Glutamatergic neuron (in vitro differentiated cells): Measurements from ENCODE around the gene BRF1. TPM values are rescaled to one million over a fixed set of nuclear protein-coding genes. Genes with fewer than 3 reads are reported as not detected.
A peak's percentile ranks its signal among the peaks of the same experiment; 100 is the strongest.

Experiments used
- DNase-seq: peaks from one replicate; pipeline ENCODE4 v3.0.0; 2022
- H3K27ac Mint-ChIP-seq: one replicate; pipeline ENCODE4 v1.8.0; 2020; ENCODE audit warnings: mild to moderate bottlenecking, mixed read lengths, inconsistent platforms; ENCODE audit not compliant: unreplicated experiment
- H3K27me3 Mint-ChIP-seq: one replicate; pipeline ENCODE4 v1.8.0; 2020; ENCODE audit warnings: mild to moderate bottlenecking, moderate library complexity, mixed read lengths, inconsistent platforms; ENCODE audit not compliant: unreplicated experiment
- H3K36me3 Mint-ChIP-seq: one replicate; pipeline ENCODE4 v1.8.0; 2020; ENCODE audit warnings: mild to moderate bottlenecking, mixed read lengths, inconsistent platforms; ENCODE audit not compliant: unreplicated experiment
- H3K4me1 Mint-ChIP-seq: one replicate; pipeline ENCODE4 v1.8.0; 2020; ENCODE audit warnings: mild to moderate bottlenecking, low read depth, mixed read lengths, inconsistent platforms; ENCODE audit not compliant: unreplicated experiment
- H3K4me3 Mint-ChIP-seq: one replicate; pipeline ENCODE4 v1.8.0; 2020; ENCODE audit warnings: mild to moderate bottlenecking, mixed read lengths, inconsistent platforms; ENCODE audit not compliant: unreplicated experiment
- H3K9me3 Mint-ChIP-seq: one replicate; pipeline ENCODE4 v1.8.0; 2020; ENCODE audit warnings: mild to moderate bottlenecking, moderate library complexity, mixed read lengths, inconsistent platforms; ENCODE audit not compliant: unreplicated experiment
- total RNA-seq: library from RNA; stranded (reverse); fragmentation: NEBNext Ultra II Directional; extraction: Animal tissue kit (Norgen Biotek cat#: 25700); gene quantifications from one replicate; pipeline ENCODE4 v1.2.1, GENCODE V29; 2021; ENCODE audit not compliant: unreplicated experiment
- TF ChIP-seq, protein P1 (sequence below): fragments of 200-600 bp; sonication (generic); IDR thresholded peaks from one replicate; pipeline ENCODE4 v1.5.0; 2021; ENCODE audit not compliant: partially characterized antibody, unreplicated experiment

Gene BRF1
- total RNA-seq, 1 donor from 2014 or later: 54.6 TPM

DNA sequence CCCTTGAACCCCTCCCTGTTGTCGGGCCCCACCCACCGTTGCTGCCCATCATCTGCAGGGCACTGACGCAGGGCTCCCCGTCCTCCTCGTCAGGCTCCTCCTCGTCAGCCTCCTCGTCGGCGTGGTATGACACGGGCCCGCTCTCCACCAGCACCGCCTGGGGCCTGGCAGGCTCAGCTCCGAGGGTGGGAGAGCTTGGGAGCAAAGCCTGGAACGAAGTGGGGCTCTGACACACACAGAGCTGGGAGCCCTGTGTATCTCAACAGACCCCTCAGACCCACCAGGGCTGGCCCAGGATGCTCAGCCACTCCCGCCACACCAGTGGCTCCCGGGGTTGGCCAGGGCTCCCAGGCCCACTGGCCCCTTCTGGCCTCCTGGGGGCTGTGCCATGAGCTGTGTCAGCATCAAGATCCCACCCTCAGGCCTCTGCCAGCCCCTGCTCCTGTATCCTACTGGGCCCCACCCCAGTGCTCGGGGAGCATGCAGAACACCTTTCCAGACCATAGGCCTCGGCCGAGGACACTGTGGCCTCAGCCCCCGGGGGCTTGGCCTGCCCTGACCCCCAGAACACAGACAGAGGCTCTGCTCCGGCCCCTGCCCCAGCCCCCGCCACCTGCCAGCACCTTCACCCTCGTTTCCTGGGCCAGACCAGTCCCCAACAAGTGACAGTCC lies 89.6 kb downstream of the BRF1 start:
- DNase-seq: peak; percentile 10
- H3K27me3 Mint-ChIP-seq: peaks cover 15% of the 10 kb centered on the region

DNA sequence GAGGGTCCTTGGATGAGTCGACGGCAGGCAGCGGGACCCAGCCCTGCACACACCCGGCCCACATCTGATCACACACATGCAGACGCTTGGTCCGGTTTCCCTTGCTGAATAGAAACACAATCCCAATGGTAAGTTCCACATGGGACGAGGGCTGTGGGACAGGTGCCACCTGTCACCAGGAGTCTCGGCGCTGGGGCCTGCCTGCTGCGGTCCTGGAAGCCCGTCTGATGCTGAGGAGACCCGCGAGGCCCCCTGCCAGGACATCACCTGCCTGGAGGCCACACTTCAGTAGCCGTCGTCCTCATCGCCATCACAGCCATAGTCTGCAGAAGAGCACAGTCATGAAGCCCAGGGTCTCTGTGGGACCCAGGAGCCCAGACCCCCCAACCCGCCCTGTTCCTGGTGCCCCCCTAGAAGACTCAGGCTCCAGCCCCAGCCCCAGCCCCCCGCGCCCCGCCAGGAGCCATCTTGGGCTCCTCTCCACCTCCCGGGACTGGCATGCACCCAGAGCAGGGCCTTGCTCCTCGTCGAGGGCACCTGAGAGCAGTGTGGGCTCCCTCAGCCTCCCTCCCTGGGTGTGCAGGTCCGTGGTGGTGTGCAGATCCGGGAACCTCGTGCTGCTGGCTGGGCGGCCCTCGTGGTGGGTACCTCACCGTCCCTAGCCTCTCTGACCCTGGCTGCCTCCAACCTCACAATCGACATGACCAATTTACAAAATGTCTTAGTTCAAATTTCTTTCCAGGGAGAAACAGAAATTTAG lies 90.4 kb downstream of the BRF1 start:
- no peaks in the 10 kb centered on the region for H3K36me3 Mint-ChIP-seq
- H3K27ac Mint-ChIP-seq: peak overlapping the region; percentile 38
- H3K27me3 Mint-ChIP-seq: peaks cover 12% of the 10 kb centered on the region
- DNase-seq: no peak
- no peak overlapping the region for H3K4me3 Mint-ChIP-seq
- peaks cover 17% of the 10 kb centered on the region for H3K4me1 Mint-ChIP-seq
- peaks cover 11% of the 10 kb centered on the region for H3K9me3 Mint-ChIP-seq
- TF ChIP-seq, protein P1, sequence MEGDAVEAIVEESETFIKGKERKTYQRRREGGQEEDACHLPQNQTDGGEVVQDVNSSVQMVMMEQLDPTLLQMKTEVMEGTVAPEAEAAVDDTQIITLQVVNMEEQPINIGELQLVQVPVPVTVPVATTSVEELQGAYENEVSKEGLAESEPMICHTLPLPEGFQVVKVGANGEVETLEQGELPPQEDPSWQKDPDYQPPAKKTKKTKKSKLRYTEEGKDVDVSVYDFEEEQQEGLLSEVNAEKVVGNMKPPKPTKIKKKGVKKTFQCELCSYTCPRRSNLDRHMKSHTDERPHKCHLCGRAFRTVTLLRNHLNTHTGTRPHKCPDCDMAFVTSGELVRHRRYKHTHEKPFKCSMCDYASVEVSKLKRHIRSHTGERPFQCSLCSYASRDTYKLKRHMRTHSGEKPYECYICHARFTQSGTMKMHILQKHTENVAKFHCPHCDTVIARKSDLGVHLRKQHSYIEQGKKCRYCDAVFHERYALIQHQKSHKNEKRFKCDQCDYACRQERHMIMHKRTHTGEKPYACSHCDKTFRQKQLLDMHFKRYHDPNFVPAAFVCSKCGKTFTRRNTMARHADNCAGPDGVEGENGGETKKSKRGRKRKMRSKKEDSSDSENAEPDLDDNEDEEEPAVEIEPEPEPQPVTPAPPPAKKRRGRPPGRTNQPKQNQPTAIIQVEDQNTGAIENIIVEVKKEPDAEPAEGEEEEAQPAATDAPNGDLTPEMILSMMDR: no peak

More for the DNA sequence above, 89.6 kb downstream of the BRF1 start:
- Mint-ChIP-seq H3K4me3 (no peak overlapping the region), H3K27ac (no peak overlapping the region), H3K9me3 (peaks cover 13% of the 10 kb centered on the region), H3K4me1 (peaks cover 17% of the 10 kb centered on the region), H3K36me3 (no peaks in the 10 kb centered on the region)
- TF ChIP-seq, protein P1: no peak

DNA sequence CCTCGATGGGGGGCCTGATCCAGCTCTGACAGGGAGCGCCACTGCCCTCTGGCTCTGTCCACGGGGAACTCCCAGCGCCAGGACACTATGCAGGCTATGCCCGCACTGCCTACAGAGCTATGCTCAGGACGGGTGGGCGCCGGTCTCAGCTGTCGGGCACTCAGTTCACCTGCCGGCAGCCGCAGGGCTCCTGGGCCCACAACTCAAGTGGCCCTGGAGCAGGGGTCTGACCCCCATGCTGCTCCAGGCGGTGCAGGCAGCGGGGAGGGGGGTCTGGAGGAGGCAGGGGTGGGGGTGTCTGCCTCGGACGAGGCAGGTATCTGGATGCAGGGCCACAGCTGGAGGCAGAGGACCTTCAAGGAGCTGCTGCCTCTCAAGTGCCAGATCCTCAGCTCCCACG lies 91.2 kb downstream of the BRF1 start:
- peaks cover 12% of the 10 kb centered on the region for H3K4me1 Mint-ChIP-seq
- H3K9me3 Mint-ChIP-seq: peaks cover 9% of the 10 kb centered on the region
- DNase-seq: peak; percentile 8
- TF ChIP-seq, protein P1: no peak
- H3K4me3 Mint-ChIP-seq: no peak overlapping the region
- no peak overlapping the region for H3K27ac Mint-ChIP-seq
- H3K36me3 Mint-ChIP-seq: no peaks in the 10 kb centered on the region
- peaks cover 8% of the 10 kb centered on the region for H3K27me3 Mint-ChIP-seq

DNA sequence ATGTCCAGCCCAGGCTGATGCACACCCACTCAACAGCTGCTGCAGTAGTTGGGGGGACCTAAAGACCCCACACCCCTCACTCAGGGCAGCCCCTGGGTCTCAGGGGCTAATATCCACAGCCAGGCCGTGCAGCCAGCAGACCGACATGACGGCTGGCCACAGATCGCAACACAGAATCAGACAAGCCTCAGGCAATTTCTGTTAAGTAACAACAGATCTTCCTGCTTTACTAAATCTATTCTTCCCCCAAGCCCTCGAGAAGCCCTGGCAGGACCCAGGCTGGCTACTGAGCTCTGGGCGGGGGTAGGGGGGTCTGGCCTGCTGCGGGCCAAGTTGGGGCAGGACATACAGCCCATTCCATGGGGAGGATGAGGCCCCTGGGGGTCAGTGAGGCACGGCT lies 91.7 kb downstream of the BRF1 start:
- DNase-seq: peak; percentile 16
- H3K36me3 Mint-ChIP-seq: no peaks in the 10 kb centered on the region
- TF ChIP-seq, protein P1: no peak
- H3K27me3 Mint-ChIP-seq: peaks cover 10% of the 10 kb centered on the region
- peaks cover 9% of the 10 kb centered on the region for H3K9me3 Mint-ChIP-seq
- no peak overlapping the region for H3K27ac Mint-ChIP-seq
- no peak overlapping the region for H3K4me3 Mint-ChIP-seq
- H3K4me1 Mint-ChIP-seq: peaks cover 12% of the 10 kb centered on the region

DNA sequence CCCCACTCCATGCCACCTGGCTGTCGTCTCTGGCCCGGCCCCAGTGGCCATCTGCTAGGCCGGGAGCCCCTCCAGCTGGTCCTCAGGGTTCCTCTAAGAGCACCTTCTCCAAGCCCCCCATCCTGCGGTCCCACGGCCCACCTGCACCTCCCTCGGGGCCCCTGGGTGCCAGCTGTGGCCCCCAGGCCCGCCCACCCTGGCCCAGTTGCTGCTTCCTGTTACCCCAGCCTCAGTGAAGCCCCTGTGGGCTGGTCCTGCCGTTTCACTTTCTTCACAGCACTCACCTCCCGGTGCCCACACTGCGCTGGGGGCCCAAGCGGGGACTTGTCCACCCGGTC lies 92.1 kb downstream of the BRF1 start:
- Mint-ChIP-seq H3K4me1 (peaks cover 12% of the 10 kb centered on the region), H3K27ac (no peak overlapping the region), H3K36me3 (no peaks in the 10 kb centered on the region), H3K4me3 (no peak overlapping the region), H3K9me3 (peaks cover 9% of the 10 kb centered on the region), H3K27me3 (peaks cover 10% of the 10 kb centered on the region)
- TF ChIP-seq, protein P1: no peak
- DNase-seq: no peak
